ENCODE measurements around the gene RNF168.
"Not testable (repeated sequence)": the region's sequence is repeated elsewhere in the genome, so short reads cannot be mapped to it uniquely, and the experiment has no call there.

RNF168 gene

GRCh38 chr3:196503196-196504076 lies at the start of gene RNF168:
TSS of gene RNF168 (minus strand) at chr3:196503768. CDS start at chr3:196503173, 595 bp downstream.
- in situ Hi-C loops (cut with HindIII; ENCODE audit: low sequenced_read_pairs), result no loop called here
- TF ChIP-seq CTCF (IDR thresholded peaks at IDR 0.05; ENCODE audit: low read depth, low read length), result no peak
- peak within 1 kb of the TSS; percentile 96 for H3K4me3 ChIP-seq (ENCODE audit: low read depth, low read length)
- peak; percentile 95 for DNase-seq (ENCODE audit: low read depth, low spot score)

- in situ Hi-C loops (cut with HindIII; ENCODE audit: low sequenced_read_pairs), result no loop called here
- no peak for DNase-seq (ENCODE audit: low read depth, low spot score)
- H3K4me3 ChIP-seq (ENCODE audit: low read depth, low read length), result no peak overlapping the region
- no peak for TF ChIP-seq CTCF (IDR thresholded peaks at IDR 0.05; ENCODE audit: low read depth, low read length)
Measured at GRCh38 chr3:196552253-196552652, 48.7 kb upstream of the RNF168 start.

GRCh38 chr3:196550172-196550571 lies 46.6 kb upstream of the RNF168 start:
- DNase-seq (ENCODE audit: low read depth, low spot score); in situ Hi-C loops (cut with HindIII; ENCODE audit: low sequenced_read_pairs); H3K4me3 ChIP-seq (ENCODE audit: low read depth, low read length): not testable (repeated sequence)

GRCh38 chr3:196549312-196549711 lies 45.7 kb upstream of the RNF168 start:
- in situ Hi-C loops (cut with HindIII; ENCODE audit: low sequenced_read_pairs); DNase-seq (ENCODE audit: low read depth, low spot score): not testable (repeated sequence)

GRCh38 chr3:196547067-196547466 lies 43.5 kb upstream of the RNF168 start:
- in situ Hi-C loops (cut with HindIII; ENCODE audit: low sequenced_read_pairs), result no loop called here
- no peak overlapping the region for H3K4me3 ChIP-seq (ENCODE audit: low read depth, low read length)
- no peak for TF ChIP-seq CTCF (IDR thresholded peaks at IDR 0.05; ENCODE audit: low read depth, low read length)
- no peak for DNase-seq (ENCODE audit: low read depth, low spot score)

More at GRCh38 chr3:196549312-196549711, 45.7 kb upstream of the RNF168 start:
- H3K4me3 ChIP-seq (ENCODE audit: low read depth, low read length), result not testable (repeated sequence)

- DNase-seq (ENCODE audit: low read depth, low spot score), result no peak
- no peak overlapping the region for H3K4me3 ChIP-seq (ENCODE audit: low read depth, low read length)
- in situ Hi-C loops (cut with HindIII; ENCODE audit: low sequenced_read_pairs), result no loop called here
- no peak for TF ChIP-seq CTCF (IDR thresholded peaks at IDR 0.05; ENCODE audit: low read depth, low read length)
Measured at GRCh38 chr3:196546537-196546936, 43.0 kb upstream of the RNF168 start.

GRCh38 chr3:196544491-196544992 lies 41.0 kb upstream of the RNF168 start:
- H3K4me3 ChIP-seq (ENCODE audit: low read depth, low read length), result no peak overlapping the region
- TF ChIP-seq CTCF (IDR thresholded peaks at IDR 0.05; ENCODE audit: low read depth, low read length), result no peak
- DNase-seq (ENCODE audit: low read depth, low spot score), result no peak
- in situ Hi-C loops (cut with HindIII; ENCODE audit: low sequenced_read_pairs), result no loop called here
